ENCODE measurements around the gene ADAMTS16. TPM values are rescaled to one million over a fixed set of nuclear protein-coding genes. Genes with fewer than 3 reads are reported as not detected.
"Not testable (repeated sequence)": the region's sequence is repeated elsewhere in the genome, so short reads cannot be mapped to it uniquely, and the experiment has no call there.

ADAMTS16 gene, protein sequence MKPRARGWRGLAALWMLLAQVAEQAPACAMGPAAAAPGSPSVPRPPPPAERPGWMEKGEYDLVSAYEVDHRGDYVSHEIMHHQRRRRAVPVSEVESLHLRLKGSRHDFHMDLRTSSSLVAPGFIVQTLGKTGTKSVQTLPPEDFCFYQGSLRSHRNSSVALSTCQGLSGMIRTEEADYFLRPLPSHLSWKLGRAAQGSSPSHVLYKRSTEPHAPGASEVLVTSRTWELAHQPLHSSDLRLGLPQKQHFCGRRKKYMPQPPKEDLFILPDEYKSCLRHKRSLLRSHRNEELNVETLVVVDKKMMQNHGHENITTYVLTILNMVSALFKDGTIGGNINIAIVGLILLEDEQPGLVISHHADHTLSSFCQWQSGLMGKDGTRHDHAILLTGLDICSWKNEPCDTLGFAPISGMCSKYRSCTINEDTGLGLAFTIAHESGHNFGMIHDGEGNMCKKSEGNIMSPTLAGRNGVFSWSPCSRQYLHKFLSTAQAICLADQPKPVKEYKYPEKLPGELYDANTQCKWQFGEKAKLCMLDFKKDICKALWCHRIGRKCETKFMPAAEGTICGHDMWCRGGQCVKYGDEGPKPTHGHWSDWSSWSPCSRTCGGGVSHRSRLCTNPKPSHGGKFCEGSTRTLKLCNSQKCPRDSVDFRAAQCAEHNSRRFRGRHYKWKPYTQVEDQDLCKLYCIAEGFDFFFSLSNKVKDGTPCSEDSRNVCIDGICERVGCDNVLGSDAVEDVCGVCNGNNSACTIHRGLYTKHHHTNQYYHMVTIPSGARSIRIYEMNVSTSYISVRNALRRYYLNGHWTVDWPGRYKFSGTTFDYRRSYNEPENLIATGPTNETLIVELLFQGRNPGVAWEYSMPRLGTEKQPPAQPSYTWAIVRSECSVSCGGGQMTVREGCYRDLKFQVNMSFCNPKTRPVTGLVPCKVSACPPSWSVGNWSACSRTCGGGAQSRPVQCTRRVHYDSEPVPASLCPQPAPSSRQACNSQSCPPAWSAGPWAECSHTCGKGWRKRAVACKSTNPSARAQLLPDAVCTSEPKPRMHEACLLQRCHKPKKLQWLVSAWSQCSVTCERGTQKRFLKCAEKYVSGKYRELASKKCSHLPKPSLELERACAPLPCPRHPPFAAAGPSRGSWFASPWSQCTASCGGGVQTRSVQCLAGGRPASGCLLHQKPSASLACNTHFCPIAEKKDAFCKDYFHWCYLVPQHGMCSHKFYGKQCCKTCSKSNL
- total RNA-seq: not detected

DNA sequence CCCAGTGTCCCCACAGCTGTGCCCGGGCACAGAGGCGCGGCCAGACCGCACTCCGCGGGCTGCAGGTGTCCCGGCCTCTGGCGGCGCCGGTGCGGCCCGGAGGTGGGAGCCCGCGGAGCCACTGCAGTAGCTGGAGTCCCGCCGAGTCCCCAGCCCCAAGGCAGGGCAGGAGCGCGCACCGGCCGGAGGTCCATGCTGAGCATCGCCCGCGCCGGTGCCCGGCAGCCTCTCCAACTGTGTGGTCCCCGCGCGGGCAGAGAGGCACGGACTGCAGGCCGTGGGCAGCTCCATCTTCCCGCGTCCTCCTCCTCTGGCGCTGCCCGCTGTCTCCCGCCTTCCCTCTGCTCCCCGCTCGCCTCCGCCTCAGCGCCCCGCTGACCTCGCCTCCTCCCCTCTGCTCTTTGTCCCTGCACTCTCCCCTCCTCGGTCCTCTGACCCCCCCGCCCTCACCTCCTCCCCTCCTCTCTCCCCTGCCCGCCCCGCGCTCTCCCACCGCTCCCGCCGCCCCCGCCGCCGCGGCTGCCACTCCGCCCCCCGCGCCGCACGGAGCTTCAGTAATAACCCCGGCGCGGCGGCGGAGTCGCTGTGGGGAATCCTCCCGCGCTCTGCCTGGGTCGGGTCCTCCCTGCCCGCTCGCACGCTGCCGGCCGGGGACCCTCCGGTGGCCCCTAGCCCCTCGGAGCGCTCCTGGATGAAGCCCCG is at the start of gene ADAMTS16:
Gene ADAMTS16, plus strand, starts transcription at position 554 of the 702 bp plus-strand sequence. Its CDS starts 138 bp downstream, at position 692.
- CTCF ChIA-PET: no interaction called here

DNA sequence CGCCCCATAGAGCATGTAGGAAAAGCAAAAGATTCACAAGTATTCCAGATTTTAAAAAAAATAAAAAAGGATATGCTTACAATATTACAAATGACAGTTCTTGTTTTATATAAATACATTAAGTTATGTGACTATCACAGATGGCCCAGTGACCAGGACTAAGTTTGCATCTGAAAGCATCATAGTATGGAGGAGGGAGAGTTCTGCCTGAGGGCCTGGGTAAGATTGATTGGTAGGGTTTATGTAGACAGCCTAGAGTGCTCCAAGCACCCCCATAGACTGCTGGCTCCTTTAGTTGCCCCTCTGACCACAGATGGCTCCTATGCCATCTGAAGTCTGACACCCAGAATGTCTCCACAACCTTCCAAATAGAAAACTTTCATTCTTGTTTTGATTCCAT is 48.0 kb upstream of the ADAMTS16 start:
- POLR2A ChIA-PET: no interaction called here
- CTCF ChIA-PET: no interaction called here

More for the DNA sequence above, at the start of gene ADAMTS16:
- POLR2A ChIA-PET: no interaction called here

DNA sequence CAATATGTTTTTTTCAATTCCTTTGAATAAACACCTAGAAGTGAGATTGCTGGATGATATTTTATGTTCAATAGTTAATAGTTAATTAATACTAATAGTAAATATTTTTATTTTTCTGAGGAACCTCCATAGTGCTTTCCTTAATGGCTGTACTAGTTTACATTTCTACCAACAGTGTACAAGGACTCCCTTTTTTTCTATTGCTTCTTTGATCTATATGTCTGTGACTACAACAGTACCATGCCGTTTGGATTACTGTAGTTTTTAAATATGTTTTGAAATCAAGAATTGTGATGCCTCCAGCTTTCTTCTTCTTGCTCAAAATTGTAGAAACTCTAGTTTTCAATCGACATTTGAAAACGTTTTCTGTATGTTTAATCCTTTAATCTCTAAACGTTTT is 39.5 kb upstream of the ADAMTS16 start:
- ChIA-PET CTCF (no interaction called here), POLR2A (no interaction called here)

DNA sequence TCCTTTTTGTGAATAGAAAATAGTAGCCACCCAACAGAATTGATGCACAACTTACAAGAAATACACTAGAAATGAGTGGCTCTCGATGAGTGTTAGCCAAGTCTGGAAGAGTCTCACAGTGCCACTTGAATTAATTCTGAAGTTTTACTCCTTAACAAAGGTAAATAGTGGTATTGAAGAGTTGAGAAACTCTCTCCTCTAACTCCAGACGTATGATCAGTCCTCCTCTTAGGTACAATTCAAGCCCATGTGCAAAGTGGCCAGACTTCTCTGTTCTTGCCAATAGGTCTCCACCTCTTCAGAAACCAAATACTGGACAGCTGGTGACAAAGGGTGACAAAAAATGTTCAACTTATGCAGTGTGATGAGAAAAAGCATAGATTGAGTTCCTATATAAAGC is 38.5 kb upstream of the ADAMTS16 start:
- ChIA-PET CTCF (no interaction called here), POLR2A (no interaction called here)

DNA sequence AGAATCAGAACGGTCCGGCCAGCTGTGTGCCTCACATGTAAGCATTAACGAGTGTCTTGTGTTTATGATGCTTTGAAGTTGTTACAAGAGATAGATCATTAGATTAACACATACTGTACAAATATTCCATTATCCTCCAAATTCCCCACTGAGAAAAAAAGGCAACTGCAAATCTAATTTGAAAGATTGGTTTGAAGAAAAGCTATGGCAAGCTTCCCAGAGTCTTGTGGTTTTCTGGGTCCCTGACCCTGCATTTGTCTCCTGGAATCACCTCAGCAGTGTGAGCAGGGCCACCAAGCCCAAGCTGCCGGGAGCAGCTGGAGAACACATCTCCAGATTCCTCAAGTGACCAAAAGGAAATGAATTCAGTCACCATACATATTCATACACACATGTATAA is 36.9 kb upstream of the ADAMTS16 start:
- ChIA-PET POLR2A (no interaction called here), CTCF (no interaction called here)

DNA sequence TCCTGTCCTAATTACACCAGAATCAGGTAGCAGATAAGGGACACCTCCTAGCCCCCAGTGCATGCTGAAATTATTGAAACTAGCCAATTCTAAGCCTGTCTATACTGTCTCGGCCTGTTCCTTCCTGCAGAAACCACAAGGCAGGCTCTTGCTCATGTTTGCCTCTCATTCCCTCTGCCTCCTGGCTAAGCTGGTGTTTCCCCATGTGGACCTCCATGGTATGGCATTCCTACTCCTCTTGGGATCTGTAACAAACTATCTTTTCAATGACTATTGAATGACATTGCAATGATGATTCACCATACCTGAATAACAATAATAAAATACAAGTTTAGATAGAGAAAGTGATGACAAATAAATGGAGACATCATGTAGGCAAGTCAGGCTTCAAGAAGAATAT is 35.6 kb upstream of the ADAMTS16 start:
- ChIA-PET POLR2A (no interaction called here), CTCF (no interaction called here)

DNA sequence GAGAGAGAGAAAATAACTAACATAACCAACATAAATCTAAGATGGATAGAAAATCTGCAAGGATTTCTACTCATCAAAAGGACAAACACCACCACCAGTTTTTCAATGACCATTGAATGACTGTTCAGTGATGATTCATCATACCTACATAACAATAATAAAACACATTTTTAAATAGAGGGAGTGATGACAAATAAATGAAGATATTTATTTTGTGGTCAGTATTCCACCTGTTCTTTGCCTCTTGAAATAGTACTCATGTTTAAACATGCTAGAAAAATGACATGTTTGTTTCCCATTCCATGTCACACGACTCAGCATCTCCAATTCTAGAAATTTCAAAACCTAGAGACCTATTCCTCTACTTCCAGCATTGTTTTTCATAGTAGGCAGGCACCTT is 34.6 kb upstream of the ADAMTS16 start:
- ChIA-PET CTCF (no interaction called here), POLR2A (no interaction called here)

DNA sequence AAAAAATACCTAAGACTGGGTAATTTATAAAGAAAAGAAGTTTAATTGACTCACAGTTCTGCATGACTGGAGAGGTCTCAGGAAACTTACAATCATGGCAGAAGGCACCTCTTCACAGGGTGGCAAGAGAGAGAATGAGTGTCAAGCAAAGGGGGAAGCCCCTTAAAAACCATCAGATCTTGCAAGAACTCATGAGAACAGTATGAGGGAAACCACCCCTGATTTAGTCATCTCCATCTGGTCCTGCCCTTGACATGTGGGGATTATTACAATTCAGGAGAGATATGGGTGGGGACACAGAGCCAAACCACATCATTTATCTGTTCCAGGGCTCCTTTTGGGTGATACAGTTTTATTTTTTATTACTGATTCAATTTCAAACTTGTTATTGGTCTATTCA is 23.2 kb upstream of the ADAMTS16 start:
- ChIA-PET CTCF (no interaction called here), POLR2A (no interaction called here)

DNA sequence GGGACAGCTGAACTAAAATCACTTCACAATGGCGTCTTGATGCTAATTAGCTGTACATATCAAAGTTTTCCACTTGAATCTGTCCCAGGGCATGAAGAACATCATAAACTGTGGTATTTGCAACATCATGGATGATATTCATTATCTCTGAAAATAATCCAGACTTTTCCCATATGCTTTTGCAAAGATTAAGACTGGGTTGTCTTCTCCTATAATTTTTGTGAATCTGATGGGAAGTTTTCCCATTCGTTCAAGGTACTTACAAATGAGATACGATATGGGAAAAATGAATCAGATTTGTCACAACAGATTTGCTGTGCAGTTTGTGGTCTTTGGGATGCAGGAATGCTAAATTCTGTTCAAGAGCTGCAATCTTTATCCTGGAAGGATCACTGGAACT is 17.4 kb upstream of the ADAMTS16 start:
- ChIA-PET POLR2A (no interaction called here), CTCF (no interaction called here)

DNA sequence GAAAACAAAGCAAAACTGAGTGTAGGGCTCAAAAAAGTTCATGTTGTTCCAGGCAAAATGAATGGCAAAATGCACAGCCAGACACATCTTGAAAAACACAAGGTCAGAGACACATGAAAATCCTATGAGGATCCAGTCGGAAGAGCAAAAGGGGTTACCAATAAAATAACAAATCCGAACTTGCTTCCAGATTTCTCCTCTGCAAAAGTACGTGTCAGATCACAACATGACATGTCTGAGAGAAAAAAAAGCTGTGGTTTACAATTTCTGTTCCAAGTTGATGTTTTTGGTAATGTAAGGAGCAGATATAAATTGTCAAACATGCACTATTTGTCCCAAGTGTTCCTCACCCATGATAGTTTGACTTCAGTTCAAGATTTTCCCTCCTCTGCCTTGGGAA is 15.9 kb upstream of the ADAMTS16 start:
- CTCF ChIA-PET: no interaction called here
- POLR2A ChIA-PET: no interaction called here

DNA sequence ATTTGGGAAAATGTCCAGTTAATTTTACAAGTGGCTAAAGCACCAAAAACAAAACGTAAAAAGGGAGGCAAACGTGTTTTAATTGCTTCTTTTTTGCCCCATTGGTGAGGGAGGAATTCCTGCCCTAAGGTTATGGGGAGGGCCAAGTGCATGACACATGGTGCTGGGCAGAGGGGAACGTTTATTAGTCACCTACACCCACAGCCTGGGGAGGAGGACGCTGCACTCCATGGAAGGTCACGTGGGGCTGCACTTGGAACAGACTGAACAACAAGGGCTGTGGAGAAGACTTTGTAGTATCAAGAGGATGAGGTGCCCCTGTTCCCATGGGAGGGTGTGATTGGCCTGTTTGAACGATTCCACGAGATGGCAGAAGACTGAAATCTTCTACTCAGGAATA is 13.7 kb upstream of the ADAMTS16 start:
- CTCF ChIA-PET: no interaction called here

DNA sequence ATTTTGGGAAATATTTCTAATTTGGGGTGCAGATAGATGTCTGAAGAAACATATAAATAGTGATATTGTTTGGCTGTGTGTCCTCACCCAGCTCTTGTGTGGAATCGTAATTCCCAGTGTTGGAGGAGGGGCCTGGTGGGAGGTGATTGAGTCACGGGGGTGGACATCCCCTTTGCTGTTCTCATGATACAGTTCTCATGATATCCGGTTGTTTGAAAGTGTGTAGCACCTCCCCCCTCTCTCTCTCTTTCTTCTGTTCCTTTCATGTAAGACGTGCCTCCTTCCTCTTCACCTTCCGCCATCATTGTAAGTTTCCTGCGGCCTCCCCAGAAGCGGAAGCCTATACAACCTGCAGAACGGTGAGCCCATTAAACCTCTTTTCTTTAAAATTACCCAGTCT is 11.4 kb upstream of the ADAMTS16 start:
- CTCF ChIA-PET: no interaction called here
- POLR2A ChIA-PET: no interaction called here

More for the DNA sequence above, 13.7 kb upstream of the ADAMTS16 start:
- POLR2A ChIA-PET: no interaction called here

DNA sequence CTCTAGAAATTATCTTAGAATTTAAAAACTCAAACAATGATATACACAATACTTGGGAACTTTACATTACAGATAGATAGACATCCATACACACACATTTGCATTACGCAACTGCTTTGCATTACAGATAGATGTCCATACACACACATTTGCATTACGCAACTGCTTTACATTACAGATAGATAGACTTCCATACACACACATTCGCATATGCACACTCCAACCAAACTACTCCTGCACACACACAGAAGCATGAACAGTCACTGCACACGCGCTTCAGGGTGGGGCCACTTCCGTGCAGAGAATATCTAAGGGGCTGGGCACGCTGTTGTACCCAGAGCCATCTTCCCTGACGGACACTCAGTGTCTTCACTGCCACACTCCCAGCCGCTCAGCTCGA is 7.9 kb upstream of the ADAMTS16 start:
- ChIA-PET POLR2A (no interaction called here), CTCF (no interaction called here)

DNA sequence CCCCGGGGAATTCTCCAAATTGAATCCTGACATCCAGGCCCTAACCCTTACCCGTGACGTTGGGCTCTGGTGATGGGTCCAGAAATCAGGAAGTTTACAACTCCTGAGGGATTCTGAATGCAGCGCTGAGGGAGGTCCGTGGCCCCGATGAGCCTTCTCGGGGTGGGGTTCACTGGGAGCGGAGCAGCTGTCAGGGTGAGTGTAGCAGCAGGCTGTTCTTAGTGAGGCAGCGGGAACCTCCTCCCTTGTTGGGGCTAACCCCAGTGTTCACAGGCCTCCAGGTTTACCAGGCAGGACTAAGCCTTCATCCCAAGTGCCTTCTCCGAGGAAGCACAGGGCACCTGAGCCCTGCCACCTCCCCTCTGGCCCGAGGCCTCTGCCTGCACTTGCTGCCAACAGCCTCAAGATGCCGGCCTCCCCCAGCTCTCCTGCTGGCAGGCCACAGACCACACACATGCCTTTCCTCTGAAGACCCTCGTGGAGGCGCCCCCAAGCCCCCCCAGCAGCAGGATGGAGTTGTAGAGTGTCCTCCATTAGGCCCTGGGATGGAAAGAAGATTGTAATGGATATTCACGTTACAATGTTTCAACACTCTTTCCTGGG is 7.3 kb upstream of the ADAMTS16 start:
- POLR2A ChIA-PET: no interaction called here
- CTCF ChIA-PET: no interaction called here

DNA sequence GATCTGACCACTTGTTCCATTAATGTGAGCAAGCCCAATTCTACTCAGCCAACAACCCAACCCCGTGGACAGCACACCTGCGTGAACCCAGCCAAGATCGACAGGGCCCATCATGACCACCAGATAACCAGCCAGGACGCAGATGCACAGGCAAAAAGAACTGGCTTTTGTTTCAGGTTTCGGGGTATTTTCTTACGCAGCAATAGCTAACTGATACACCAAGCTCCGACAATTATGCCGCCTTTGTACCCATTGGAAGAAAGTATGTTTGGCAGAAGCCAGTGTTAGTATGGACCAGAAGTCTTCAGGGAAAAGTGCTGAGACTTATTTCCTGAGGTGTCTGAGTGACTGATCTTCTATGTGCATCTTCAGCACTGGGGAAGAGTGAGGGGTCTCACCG is 6.0 kb upstream of the ADAMTS16 start:
- POLR2A ChIA-PET: no interaction called here

DNA sequence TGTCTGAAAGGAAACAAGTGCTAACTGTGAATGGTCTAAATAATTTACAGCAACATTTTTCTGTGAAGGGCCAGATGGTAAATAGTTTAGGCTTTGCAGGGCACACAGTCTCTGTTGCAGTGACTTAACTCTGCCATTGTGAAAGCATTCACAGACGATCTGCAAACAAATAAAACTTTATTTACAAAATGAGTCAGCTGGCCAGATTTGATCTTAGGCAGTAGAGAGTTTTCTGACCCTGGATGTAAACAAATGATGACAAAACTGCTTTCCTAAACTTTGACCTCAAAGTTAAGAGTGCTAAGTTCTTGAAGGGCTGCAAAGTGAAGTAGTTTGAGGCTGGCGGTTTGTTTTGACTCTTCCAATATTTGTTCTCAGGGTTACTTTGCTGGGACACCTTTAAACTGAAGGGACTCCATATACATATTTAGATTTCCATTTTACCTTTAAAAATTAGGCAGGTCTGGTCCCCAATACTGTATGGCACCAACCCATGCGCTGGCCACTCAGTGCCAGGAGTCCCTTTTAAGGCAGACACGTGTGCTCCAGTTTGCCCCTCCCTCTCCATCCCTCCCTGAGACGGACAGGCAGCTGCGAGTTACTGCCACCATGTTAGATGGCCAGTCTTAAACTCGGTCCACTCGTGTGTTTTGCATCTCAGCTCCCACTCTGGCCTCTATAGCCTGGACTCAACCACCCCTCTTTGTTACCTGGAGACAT is 4.0 kb upstream of the ADAMTS16 start:
- CTCF ChIA-PET: no interaction called here
- POLR2A ChIA-PET: no interaction called here

More for the DNA sequence above, 6.0 kb upstream of the ADAMTS16 start:
- CTCF ChIA-PET: no interaction called here

DNA sequence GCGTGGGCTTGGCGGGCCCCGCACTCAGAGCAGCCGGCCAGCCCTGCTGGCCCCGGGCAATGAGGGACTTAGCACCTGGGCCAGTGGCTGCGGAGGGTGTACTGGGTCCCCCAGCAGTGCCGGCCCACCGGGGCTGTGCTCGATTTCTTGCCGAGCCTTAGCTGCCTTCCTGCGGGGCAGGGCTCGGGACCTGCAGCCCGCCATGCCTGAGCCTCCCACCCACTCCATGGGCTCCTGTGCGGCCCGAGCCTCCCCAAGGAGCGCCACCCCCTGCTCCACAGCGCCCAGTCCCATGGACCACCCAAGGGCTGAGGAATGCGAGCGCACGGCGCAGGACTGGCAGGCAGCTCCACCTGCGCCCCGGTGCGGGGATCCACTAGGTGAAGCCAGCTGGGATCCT is 2.3 kb upstream of the ADAMTS16 start:
- CTCF ChIA-PET, POLR2A ChIA-PET: not testable (repeated sequence)

DNA sequence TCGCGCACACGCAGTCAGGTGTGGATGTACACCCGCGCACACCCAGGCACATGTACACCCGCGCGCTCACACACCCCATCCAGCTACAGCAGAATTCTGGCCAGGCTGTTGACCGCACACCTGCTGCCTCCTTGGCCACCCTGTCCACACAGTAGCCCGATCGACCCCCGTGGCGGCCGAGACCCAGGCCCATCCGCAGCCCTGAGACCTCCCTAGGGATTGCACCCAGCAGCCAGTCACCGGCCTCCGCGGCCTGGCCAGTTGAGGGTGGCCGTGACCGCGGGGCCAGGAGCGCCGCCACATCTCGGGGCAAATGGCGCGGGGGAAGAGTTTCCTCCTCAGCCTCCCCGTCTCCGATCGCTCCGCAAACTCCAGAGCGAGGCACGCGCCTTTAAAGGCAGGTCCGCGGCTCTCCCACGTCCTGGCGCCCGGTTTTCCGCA is 774 bp upstream of the ADAMTS16 start:
- ChIA-PET CTCF (no interaction called here), POLR2A (no interaction called here)

Data from activated CD8-positive, alpha-beta memory T cell treated with anti-CD3 and anti-CD28 coated beads for 36 hours (primary cell).